Heart left ventricle (tissue), 16 donors: Measurements from ENCODE around the gene CA9. TPM values are rescaled to one million over a fixed set of nuclear protein-coding genes. Genes with fewer than 3 reads are reported as not detected.

Source experiments
- ATAC-seq, 4 donors: fragments of 200-7000 bp; cut with Tn5 transposase; one replicate each; pipeline ENCODE4 v1.9.1; 2020 to 2022; ENCODE audit warnings: moderate library complexity in 4 of 4, mild to moderate bottlenecking in 3 of 4, moderate number of reproducible peaks in 1 of 4
- DNase-seq, 5 donors: peaks; one replicate each; pipeline ENCODE4 v3.0.0-alpha.2; 2020
- H3K27ac ChIP-seq, 12 donors: fragments of 200-600 bp; sonication (generic) in 4 of 12; one replicate each; pipeline versions ENCODE4 v1.5.0 to v1.8.0; 2016 to 2022; ENCODE audit warnings: mild to moderate bottlenecking in 2 of 12
- H3K27me3 ChIP-seq, 9 donors: fragments of 200-600 bp; sonication (generic) in 2 of 9; one replicate each; pipeline versions ENCODE4 v1.5.1 to v1.8.0; 2016 to 2022; ENCODE audit warnings: mild to moderate bottlenecking in 3 of 9
- H3K36me3 ChIP-seq, 9 donors: fragments of 200-600 bp; sonication (generic) in 2 of 9; one replicate each; pipeline versions ENCODE4 v1.5.0 to v1.8.0; 2018 to 2022; ENCODE audit warnings: mild to moderate bottlenecking in 2 of 9
- H3K4me1 ChIP-seq, 12 donors: fragments of 200-600 bp; sonication (generic) in 4 of 12; one replicate each; pipeline versions ENCODE4 v1.5.0 to v1.8.0; 2016 to 2022; ENCODE audit warnings: mild to moderate bottlenecking in 3 of 12
- H3K4me3 ChIP-seq, 12 donors: fragments of 200-600 bp; sonication (generic) in 4 of 12; one replicate each; pipeline versions ENCODE4 v1.5.0 to v1.8.0; 2017 to 2022; ENCODE audit warnings: mild to moderate bottlenecking in 9 of 12, moderate library complexity in 4 of 12
- H3K9me3 ChIP-seq, 12 donors: fragments of 200-600 bp; sonication (generic) in 4 of 12; one replicate each; pipeline versions ENCODE4 v1.5.0 to v1.8.0; 2016 to 2022; ENCODE audit warnings: mild to moderate bottlenecking in 1 of 12
- CTCF ChIP-seq, 12 donors: fragments of 200-600 bp; sonication (generic) in 4 of 12; IDR thresholded peaks; one replicate each; pipeline versions ENCODE4 v1.5.0 to v1.8.0; 2018 to 2022; ENCODE audit warnings: antibody characterized with exemption in 12 of 12, mild to moderate bottlenecking in 5 of 12
- POLR2A ChIP-seq, 2 donors: fragments of 450-650 bp; IDR thresholded peaks; one replicate each; pipeline ENCODE4 v1.6.1; 2017; ENCODE audit warnings: antibody characterized with exemption in 2 of 2, mild to moderate bottlenecking in 2 of 2, moderate library complexity in 2 of 2
- WGBS, 4 donors: extraction: QIAGEN DNeasy Blood & Tissue Kit in 2 of 4; methylation state at CpG; one replicate each; pipeline versions ENCODE4 v1.1.5 to v1.1.7; 2013 to 2018; 5-methylcytosine and 5-hydroxymethylcytosine counted together
- intact Hi-C, 10 donors: fragments of 100-400 bp; cut with DNase I; formaldehyde crosslinking; loops; one replicate each; pipeline versions ENCODE4 v1.11.1 to v1.14.2; 2022
- polyA plus RNA-seq, 2 donors: library from polyadenylated mRNA; stranded (reverse); fragments of 200-250 nt; gene quantifications; one replicate each; pipeline ENCODE4 v1.2.3, GENCODE V29; 2013
- total RNA-seq, 9 donors: library from RNA; depleted of rRNA in 2 of 9; stranded (reverse); fragments of >200 nt in 2 of 9; fragmentation: NEBNext Ultra II Directional in 3 of 9; extraction: Animal tissue kit (Norgen Biotek cat#: 25700) in 3 of 9; gene quantifications; one replicate each; pipeline versions ENCODE4 v1.1.0 to v1.2.4, GENCODE V29; 2016 to 2023
- donor health status: ischemic (EF 13 %, LVEDD 7.1; RV severe dilation, severe dysfunction).
- donor health status: healthy with polysubstance abuse.
- donor health status: DM: no; HTN: yes; CAD: no.
- donor health status: DM: no; HTN: no; CAD: no.
- donor health status: ischemic (EF 25% LVEDD 6.9; RV normal size, moderate dysfunction).
- donor health status: ischemic (EF 25% LVEDD 5.7; RV mildly dilated, moderate dysfunction).
- donor health status: healthy.
- donor health status: DM: yes; HTN: yes; CAD: no.
- donor health status: ischemic (EF 35%, LVEDD 5.7; RV mildly dilated, moderate dysfunction).
- donor health status: nonischemic (EF 11% LVEDD 7.7; RV severe dilation, severe dysfunction).
- donor health status: DM: yes; HTN: yes; CAD: no.
- donor health status: PGD.
- donor health status: ischemic (EF 29% LVEDD 5.4; RV normal size, mild dysfunction).
- donor health status: nonischemic (EF 23%, LVEDD 6.1; RV moderate dilation, normal function).

CA9 gene
- total and polyA plus RNA-seq, 11 donors, result 0.23 to 13.9 (median 0.54) TPM; not detected in 6

DNA sequence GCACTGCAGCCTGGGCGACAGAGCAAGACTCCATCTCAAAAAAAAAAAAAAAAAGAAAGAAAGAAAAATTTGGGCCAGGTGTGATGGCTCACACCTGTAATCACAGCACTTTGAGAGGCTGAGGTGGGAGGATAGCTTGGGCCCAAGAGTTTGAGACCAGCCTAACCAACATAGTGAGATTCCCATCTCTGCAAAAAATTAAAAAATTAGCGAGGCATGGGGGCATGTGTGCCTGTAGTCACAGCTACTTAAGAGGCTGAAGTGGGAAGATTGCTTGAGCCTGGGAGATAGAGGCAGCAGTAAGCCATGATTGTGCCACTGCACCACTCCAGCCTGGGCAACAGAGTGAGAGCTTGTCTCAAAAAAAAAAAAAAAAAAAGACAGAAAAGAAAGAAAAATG is 20.1 kb upstream of the CA9 start:
- no peak overlapping the region for H3K27ac ChIP-seq
- H3K27me3 ChIP-seq, result no peaks in the 10 kb centered on the region
- ATAC-seq, result no peak
- DNase-seq, result no peak
- TF ChIP-seq CTCF (IDR thresholded peaks at IDR 0.05), result no peak
- no peak for TF ChIP-seq POLR2A (IDR thresholded peaks at IDR 0.05)
- intact Hi-C loops, result loop anchor here in 5 of 10 donors (10.0 kb wide), 4 partner anchors 49 to 231 kb away; partner anchors contain the start of genes TESK1 (in 2 of the 5), FAM221B (in 1 of the 5), HINT2 (in 1 of the 5) and SPAG8 (in 1 of the 5)
- no peak overlapping the region for H3K4me3 ChIP-seq
- H3K9me3 ChIP-seq, result no peaks in the 10 kb centered on the region
- H3K4me1 ChIP-seq, result peaks cover 0 to 42% (median 3%) of the 10 kb centered on the region in 12 donors
- WGBS, 4 donors, result 88 to 94% (median 93%) methylated on average over 2 of the region's 2 CpGs
- H3K36me3 ChIP-seq, result no peaks in the 10 kb centered on the region

DNA sequence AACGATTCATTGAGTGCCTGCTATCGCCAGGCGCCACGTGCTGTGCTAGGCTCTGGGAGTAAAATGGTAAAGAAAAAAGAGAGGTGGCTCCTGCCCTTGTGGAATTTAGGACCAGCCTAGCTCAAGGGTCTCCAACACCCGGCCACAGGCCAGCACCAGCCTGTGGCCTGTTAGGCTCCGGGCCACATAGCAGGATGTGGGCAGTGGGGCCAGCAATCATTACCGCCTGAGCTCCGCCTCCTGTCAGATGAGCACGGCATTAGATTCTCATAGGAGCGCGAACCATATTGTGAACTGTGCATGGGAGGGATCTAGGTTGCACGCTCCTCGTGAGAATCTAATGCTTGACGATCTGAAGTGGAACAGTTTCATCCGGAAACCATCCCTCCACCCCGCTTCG is 17.4 kb upstream of the CA9 start:
- H3K4me3 ChIP-seq, result no peak overlapping the region
- TF ChIP-seq POLR2A (IDR thresholded peaks at IDR 0.05) (no peak), CTCF (IDR thresholded peaks at IDR 0.05) (no peak)
- intact Hi-C loops, result loop anchor here in 7 of 10 donors (5.0 to 10.0 kb wide), 10 partner anchors 36 to 228 kb away; partner anchors contain the start of genes FAM221B (in 2 of the 7), GBA2 (in 2 of the 7), RGP1 (in 2 of the 7) and SPAG8 (in 2 of the 7)
- WGBS, 4 donors, result 84 to 87% (median 85%) methylated on average over 17 of the region's 17 CpGs
- H3K27me3 ChIP-seq, result no peaks in the 10 kb centered on the region
- DNase-seq (no peak), ATAC-seq (no peak)
- H3K4me1 ChIP-seq, result peaks cover 0 to 48% (median 24%) of the 10 kb centered on the region in 12 donors
- peaks cover 0 to 17% (median 15%) of the 10 kb centered on the region in 9 donors for H3K36me3 ChIP-seq
- H3K9me3 ChIP-seq, result no peaks in the 10 kb centered on the region
- peak overlapping the region in 2 of 12 donors; percentile 96 to 99 for H3K27ac ChIP-seq

DNA sequence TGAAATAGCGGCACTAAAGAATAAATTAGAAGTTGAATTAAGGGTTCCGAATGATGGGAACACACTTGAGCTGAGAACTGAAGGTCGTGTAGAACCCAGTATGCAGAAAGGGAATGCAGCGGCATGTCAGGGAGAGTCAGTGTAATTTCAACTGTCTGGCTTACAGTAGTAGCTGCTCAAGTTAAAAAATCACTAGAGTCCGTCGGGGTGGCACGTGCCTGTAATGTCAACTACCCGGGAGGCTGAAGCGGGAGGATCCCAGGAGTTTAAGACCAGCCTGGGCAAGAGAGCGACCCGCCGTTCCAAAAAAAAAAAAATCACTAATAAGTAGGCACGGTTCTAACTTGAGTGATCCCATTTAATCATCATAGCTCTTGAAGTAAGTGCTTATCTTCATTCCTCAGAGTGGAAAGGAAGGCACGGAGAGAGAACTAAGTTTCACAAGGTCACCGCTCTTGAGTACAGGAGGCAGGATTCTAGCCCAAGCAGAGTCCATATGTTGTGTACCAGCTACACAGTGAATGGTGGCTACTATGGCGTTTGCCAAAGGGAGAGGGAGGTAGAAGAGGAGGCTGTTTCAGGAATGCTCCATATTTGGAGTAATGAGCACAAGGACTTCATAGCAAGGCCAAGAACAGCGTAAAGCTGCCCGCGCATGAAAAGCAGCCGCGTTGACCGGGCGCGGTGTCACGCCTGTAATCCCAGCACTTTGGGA is 16.7 kb upstream of the CA9 start:
- Histone ChIP-seq H3K27me3 (no peaks in the 10 kb centered on the region), H3K36me3 (peaks cover 0 to 22% (median 16%) of the 10 kb centered on the region in 9 donors), H3K9me3 (no peaks in the 10 kb centered on the region), H3K27ac (peak overlapping the region; percentile 93 to 100 (median 97)), H3K4me3 (peak overlapping the region in 11 of 12 donors; percentile 7 to 98 (median 93)), H3K4me1 (peaks cover 0 to 55% (median 30%) of the 10 kb centered on the region in 12 donors)
- 24 to 33% (median 31%) methylated on average over 25 of the region's 25 CpGs for WGBS, 4 donors
- DNase-seq, result no peak
- no peak for TF ChIP-seq POLR2A (IDR thresholded peaks at IDR 0.05)
- TF ChIP-seq CTCF (IDR thresholded peaks at IDR 0.05), result no peak
- peak; percentile 0 to 10 (median 6) for ATAC-seq
- intact Hi-C loops, result loop anchor here in 7 of 10 donors (1.0 to 10.0 kb wide), 11 partner anchors 35 to 228 kb away; partner anchors contain the start of genes CREB3 (in 2 of the 7), FAM221B (in 2 of the 7), GBA2 (in 2 of the 7) and RGP1 (in 2 of the 7)

DNA sequence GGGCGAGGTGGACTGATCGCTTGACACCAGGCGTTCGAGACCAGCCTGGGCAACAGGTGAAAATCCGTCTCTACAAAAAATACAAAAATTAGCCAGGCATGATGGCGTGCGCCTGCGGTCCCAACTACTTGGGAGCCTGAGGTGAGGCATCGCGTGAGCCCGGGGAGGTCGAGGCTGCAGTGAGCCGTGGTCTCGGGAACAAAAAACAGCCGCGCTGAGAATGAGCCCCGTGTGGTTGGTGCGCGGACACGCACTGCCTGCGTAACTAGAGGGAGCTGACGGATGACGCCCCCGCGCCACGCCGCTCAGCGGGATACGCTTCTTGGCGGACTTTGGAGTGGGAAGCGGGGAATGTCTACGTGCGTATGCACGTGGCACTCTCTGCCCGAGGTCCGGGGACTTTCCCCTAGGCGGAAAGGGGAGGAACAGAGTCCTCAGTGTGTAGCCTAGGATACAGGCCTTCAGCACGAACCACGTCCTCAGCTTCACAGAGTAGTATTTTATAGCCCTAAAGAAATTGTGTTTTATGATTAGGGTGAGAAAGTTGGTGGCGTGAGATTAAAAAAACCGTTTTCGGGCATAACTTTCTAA is 16.1 kb upstream of the CA9 start, which contains the start of gene RMRP:
TSS of gene RMRP (minus strand) at position 474 of the 591 bp plus-strand sequence.
- H3K4me1 ChIP-seq, result peaks cover 0 to 56% (median 30%) of the 10 kb centered on the region in 12 donors
- peak; percentile 98 to 99 (median 98) for DNase-seq
- no peaks in the 10 kb centered on the region for H3K9me3 ChIP-seq
- peak within 1 kb of the TSS; percentile 72 to 98 (median 88) for H3K4me3 ChIP-seq
- H3K36me3 ChIP-seq, result peaks cover 0 to 22% (median 16%) of the 10 kb centered on the region in 9 donors
- H3K27me3 ChIP-seq, result no peaks in the 10 kb centered on the region
- peak in 11 of 12 donors; percentile 12 to 55 (median 32) for TF ChIP-seq CTCF (IDR thresholded peaks at IDR 0.05)
- peak in 1 of 2 donors; percentile 31 for TF ChIP-seq POLR2A (IDR thresholded peaks at IDR 0.05)
- peak within 1 kb of the TSS; percentile 93 to 100 (median 97) for H3K27ac ChIP-seq
- peak; percentile 94 to 97 (median 96) for ATAC-seq
- 0 to 1% (median 0%) methylated on average over 17 to 42 of the region's 42 CpGs for WGBS, 4 donors
- intact Hi-C loops, result loop anchor here in 9 of 10 donors (1.0 to 10.0 kb wide), 16 partner anchors 31 to 227 kb away; partner anchors contain the start of genes CREB3 (in 3 of the 9), TLN1 (in 3 of the 9), FAM221B (in 2 of the 9) and GBA2 (in 2 of the 9)
